ENCODE results near the gene RUNX1.

Gene RUNX1

GRCh38 chr21:34871026-34871908 is 177.8 kb downstream of the RUNX1 start:
- no peak for DNase-seq

DNA sequence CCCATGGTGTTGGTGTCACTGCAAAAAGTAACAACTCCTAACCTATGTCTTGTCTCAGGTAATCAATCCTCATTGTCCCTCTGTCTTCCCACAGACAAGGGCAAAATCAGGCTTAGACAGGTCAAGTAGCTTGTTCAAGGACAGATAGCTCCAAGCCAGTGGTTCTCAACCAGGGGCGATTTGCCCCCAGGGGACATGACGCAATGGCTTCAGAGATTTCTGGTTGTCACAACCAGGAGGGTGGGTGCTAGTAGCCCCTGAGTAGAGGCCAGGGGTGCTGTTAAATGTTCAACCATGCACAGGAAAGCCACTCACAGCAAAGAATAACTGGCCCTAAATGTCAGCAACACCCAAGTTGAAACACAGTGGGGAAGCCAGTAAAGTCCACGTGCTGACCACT is 178.9 kb downstream of the RUNX1 start:
- DNase-seq: no peak

GRCh38 chr21:34869545-34869944 is 179.6 kb downstream of the RUNX1 start:
- no peak for DNase-seq

- DNase-seq: no peak
These were observed 181.3 kb downstream of the RUNX1 start for GRCh38 chr21:34867785-34868184.

DNA sequence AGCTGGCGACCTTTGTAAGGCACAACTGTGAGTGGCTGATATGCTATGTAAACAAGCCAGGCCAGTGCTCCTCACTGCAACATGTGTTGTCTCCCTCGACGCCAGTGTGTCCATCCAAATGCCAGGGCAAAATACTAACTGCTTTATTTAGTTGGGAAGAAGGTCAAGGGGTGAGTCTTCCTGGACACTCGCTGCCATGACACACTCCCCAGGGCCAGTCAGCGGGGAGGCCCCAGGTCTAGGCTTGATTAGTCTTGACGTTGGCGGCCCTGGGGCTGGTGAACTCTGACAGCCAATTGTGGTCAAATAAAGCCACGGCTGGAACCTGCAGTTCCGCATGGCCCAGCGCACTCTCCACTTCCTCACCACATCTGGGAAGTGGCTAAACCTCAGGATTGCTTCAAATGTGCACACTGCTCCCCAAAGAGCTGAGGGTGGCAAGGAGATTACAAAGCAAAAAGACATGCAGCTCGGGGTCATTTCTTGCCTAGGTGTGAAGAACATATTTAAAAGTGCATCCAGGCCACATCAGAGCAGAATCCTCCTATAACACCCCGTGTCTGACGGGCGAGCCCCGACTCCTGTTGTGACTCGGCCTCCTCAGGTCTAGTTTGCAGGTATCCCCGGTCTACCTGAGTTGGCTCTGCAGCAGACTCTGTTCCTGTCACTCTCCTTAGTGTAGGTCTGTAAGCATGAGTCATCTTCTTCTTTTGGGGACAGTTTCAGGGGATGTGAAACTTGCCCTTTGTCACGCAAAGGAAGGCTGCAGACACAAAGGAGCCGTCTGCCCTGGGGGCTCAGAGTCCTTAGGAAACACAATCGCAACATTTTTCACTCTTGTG is 183.5 kb downstream of the RUNX1 start:
- peak; percentile 42 to 43 for DNase-seq

- DNase-seq: no peak
These were observed 184.5 kb downstream of the RUNX1 start for GRCh38 chr21:34864370-34865149.

DNA sequence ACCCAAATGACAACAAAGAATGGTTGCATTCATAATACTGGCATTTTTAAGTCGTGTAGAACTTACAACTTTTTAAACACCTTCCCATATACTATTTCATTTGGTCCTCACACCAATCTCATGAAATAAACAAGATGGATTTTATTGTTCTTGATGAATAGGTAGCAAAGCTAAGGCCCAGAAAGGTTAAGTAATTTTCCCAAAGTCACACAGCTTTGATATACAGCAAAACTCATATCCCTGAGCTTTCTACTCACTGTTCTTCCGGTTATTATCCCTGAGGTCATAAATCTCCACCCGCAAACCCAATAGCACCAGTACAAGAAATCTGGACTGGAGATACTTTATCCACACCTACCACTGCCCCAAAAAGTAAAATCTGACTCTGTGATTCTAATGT is 186.2 kb downstream of the RUNX1 start:
- no peak for DNase-seq

DNA sequence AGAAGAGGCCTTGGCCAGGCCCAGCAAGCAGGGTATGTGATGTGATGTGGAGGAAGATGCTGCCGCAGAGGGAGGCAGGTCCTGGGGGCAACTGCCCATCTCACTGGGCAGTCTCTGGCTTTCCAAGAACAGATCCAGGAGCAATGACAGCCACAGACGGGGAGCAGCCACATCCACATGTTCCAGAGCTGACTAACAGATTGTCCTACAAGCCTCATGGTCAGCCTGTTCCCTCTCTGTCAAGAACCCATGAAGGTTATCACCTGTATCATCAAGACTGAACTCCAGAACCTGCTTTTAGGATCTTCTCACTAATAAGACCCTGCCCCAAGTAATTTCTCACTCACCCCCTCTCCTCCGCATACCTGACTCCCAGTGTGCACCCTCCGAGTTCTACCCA is 187.8 kb downstream of the RUNX1 start:
- no peak for DNase-seq

GRCh38 chr21:34859976-34860653 is 189.0 kb downstream of the RUNX1 start:
- no peak for DNase-seq

- no peak for DNase-seq
These were observed 190.5 kb downstream of the RUNX1 start for GRCh38 chr21:34858559-34858958.

DNA sequence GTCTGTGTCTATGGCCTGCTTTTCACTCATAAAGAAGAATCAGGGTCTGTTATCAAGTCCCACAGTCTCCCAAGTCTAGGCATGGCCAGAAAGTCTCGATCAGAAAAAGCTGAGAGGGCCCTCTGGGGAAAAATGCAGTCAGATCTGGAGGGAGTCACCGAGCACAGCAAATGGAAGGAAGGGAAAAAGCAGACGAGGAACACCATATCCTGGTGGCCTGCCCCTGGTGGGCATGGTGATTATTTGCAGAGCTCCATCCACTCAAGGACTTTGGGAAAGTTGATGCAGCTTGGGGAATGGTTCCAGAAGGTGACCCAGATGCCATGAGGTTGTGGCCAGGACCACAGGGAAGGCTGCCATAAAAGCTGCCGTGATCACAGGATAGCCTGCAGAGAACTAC is 191.2 kb downstream of the RUNX1 start:
- no peak for DNase-seq

GRCh38 chr21:34857122-34857713 is 191.9 kb downstream of the RUNX1 start:
- DNase-seq: no peak

GRCh38 chr21:34852448-34852847 is 196.7 kb downstream of the RUNX1 start:
- DNase-seq: no peak

GRCh38 chr21:34850166-34850690 is 198.9 kb downstream of the RUNX1 start:
- no peak for DNase-seq

GRCh38 chr21:34846601-34847112 is 202.4 kb downstream of the RUNX1 start:
- no peak for DNase-seq

DNA sequence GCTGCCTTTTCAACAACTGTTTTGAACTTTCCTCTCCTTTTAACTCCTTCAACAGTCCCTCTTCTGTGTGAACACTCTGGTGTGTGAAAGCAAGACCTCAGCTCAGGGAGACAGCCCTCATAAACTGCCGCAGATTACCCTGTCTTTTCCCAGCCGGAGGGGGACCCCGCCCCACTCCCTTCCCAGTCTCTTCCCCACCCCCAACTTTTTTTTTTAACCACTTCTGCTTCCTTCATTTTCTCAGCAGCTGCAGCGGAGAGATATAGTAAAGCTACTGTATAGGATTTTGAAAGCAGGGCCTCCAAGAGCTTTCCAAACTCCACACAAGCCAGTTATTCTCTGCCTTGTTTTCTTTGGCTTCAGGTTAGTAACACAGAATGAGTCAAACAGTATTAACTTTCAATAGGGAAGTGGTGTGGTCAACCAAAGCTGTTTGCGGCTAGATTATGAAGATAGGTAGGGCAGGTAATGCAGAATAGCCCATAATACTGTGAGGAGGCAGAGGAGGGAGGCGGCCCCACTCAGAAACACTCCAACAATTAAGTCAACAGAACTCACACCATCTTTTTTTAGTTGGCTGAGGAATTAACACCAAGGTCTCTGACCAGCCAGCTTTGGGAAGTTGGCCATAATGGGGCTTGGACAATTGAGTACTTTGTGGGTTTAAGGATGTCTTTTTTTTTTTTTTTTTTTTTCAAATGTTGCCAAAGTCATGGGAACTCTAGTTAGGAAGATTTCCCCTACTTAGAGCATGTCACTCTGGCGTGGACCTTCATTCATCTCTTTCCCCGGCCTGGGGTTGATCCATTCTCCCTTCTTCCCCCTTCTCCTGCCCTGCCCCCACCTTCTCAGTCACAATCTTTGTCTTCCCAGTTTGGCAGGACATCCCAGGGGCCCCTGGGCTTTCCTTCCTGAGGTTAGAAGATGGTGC is 203.3 kb downstream of the RUNX1 start:
- peak in 1 of 2 experiments; percentile 12 for DNase-seq

DNA sequence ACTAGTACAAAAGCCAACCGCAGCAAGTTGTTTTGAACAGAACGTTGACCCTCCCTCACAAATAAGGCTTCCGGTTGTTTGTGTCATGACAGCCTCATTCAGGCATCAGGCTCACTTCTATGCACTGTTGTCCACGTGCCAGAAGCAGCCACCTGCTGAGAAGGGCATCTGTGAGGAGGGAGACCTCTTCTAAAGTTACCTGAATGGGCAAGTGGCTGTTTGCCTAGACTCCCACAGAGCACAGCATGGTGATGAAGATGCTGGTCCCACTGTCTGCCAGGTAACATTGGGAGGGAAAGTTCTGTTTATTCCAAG is 204.2 kb downstream of the RUNX1 start:
- DNase-seq: no peak

DNA sequence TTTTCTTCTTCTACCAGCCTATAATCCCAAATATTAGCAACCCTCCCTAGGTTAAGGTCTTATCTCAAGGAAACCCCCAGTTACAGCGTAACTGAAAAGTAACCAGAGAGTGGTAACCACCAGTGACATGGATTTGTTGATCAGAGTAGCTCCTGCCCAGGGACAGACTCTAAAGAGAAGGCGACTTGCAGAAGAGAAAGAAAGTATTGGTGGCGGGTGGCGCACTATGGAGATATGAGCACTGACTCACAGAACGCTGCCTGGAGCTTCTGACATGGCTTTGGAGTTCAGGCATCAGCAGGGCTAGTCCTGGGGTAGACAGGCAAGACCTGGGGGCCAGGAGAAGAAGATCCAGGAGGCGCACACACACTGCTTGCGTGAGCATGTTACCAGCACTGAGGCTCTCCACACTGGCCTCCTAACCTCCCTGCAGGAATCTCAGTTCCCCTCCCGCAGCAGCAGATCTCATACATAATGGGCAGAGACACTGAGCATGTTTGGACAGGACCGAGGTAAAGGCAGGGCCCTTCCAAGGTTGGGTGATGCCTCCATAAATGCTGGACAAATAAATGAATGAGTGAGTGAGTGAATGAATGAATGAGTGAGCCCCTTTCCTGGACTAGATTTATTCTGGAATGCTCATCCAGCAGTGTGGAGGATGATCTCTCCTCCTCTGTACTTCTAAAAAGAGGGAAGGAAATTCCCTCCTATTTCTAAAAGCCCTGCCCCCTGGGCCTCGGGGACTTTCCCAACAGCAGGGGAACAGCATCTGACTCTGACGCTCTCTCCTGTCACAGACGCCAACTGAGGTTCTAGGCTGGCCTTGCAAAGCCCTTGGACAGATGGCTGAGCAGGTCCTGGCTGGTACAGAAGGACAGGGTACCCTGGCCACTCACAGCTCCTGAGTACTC is 204.8 kb downstream of the RUNX1 start:
- DNase-seq: no peak

DNA sequence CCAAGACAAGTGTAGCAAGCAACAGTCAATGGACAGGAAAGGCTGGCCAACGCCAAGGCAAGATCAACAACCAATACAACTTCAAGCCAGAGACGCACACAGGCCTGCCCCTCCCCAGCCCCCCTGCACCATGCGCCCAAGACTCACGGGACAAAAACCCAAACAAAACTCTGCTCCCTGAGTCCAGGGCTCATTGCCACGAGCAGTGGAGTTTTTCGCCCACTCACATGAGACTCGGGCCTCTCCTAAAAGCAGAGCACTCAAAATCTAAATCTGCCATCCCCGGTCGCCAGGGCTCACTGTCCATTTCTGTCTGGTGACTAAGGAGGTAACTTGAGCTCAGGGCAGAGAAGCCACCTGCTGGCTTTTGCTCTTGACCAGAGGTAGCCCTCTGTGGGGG is 205.5 kb downstream of the RUNX1 start:
- DNase-seq: no peak

GRCh38 chr21:34841154-34841553 is 207.9 kb downstream of the RUNX1 start:
- no peak for DNase-seq

All from stimulated activated CD4-positive, alpha-beta T cell treated with anti-CD3 and anti-CD28 coated beads, Interleukin-4, amount 100 ng/mL, for 4 hours (primary cell).